H1 (cell line): Measurements from ENCODE around the gene IPO7.

Experiments
- BACH1 ChIP-seq: IDR thresholded peaks from 2 replicates; pipeline ENCODE4 v1.6.1; 2012; ENCODE audit warnings: low read length, improper control_type of control experiment
- CTCF ChIP-seq, 3 experiments: IDR thresholded peaks; 1 replicate in 2 of 3; 2 replicates in 1 of 3; pipeline versions ENCODE4 v1.5.1 to v1.6.1; 2011; ENCODE audit warnings: low read length in 3 of 3, mild to moderate bottlenecking in 3 of 3, inconsistent platforms in 2 of 3, low read depth in 1 of 3, moderate library complexity in 1 of 3; ENCODE audit not compliant: insufficient read depth in 1 of 3; ENCODE audit errors: control extremely low read depth in 1 of 3
- JUND ChIP-seq: IDR thresholded peaks from 2 replicates; pipeline ENCODE4 v1.6.1; 2011; ENCODE audit warnings: mild to moderate bottlenecking, improper control_type of control experiment, low read length
- NANOG ChIP-seq: IDR thresholded peaks from 2 replicates; pipeline ENCODE4 v1.6.1; 2011; ENCODE audit warnings: low read length, low read depth, mild to moderate bottlenecking, inconsistent platforms; ENCODE audit not compliant: insufficient read depth, poor library complexity, severe bottlenecking
- RNF2 ChIP-seq: fragments of 200-900, 300-1000 bp; sonication (generic); IDR thresholded peaks from 2 replicates; pipeline ENCODE4 v1.7.1; 2016; ENCODE audit warnings: borderline replicate concordance, low read depth, mild to moderate bottlenecking, antibody characterized with exemption, low read length; ENCODE audit not compliant: poor library complexity, severe bottlenecking; ENCODE audit errors: missing control alignments
- SIN3A ChIP-seq, 2 experiments: IDR thresholded peaks in 1 of 2; conservative IDR thresholded peaks in 1 of 2; 2 replicates each; pipeline ENCODE4 v1.6.1; 2011 to 2012; ENCODE audit warnings: low read length in 2 of 2, improper control_type of control experiment in 1 of 2, low read depth in 1 of 2, mild to moderate bottlenecking in 1 of 2

- no peak for TF ChIP-seq SIN3A (conservative IDR thresholded peaks at IDR 0.05 in 1 of 2, IDR thresholded peaks at IDR 0.05 in 1 of 2; ENCODE audit: low read depth in 1 of 2, low read length in 2 of 2)
- no peak for TF ChIP-seq NANOG
- no peak for TF ChIP-seq CTCF (IDR thresholded peaks at IDR 0.05; ENCODE audit: control extremely low read depth in 1 of 3, insufficient read depth in 1 of 3, low read depth in 1 of 3, low read length in 3 of 3)
- no peak for TF ChIP-seq RNF2
- TF ChIP-seq BACH1, result no peak
- no peak for TF ChIP-seq JUND
Observed at GRCh38 chr11:9386901-9387300, 2.4 kb downstream of the IPO7 start.
